ENCODE measurements around the gene CIT. TPM values are rescaled to one million over a fixed set of nuclear protein-coding genes. Genes with fewer than 3 reads are reported as not detected.

CIT gene
- total and polyA plus RNA-seq, 10 of the 15 experiments (the other 5 are each of a cell fraction or from before 2014, with no cell fraction given), result 1.0 to 38.2 (median 14.9) TPM

DNA sequence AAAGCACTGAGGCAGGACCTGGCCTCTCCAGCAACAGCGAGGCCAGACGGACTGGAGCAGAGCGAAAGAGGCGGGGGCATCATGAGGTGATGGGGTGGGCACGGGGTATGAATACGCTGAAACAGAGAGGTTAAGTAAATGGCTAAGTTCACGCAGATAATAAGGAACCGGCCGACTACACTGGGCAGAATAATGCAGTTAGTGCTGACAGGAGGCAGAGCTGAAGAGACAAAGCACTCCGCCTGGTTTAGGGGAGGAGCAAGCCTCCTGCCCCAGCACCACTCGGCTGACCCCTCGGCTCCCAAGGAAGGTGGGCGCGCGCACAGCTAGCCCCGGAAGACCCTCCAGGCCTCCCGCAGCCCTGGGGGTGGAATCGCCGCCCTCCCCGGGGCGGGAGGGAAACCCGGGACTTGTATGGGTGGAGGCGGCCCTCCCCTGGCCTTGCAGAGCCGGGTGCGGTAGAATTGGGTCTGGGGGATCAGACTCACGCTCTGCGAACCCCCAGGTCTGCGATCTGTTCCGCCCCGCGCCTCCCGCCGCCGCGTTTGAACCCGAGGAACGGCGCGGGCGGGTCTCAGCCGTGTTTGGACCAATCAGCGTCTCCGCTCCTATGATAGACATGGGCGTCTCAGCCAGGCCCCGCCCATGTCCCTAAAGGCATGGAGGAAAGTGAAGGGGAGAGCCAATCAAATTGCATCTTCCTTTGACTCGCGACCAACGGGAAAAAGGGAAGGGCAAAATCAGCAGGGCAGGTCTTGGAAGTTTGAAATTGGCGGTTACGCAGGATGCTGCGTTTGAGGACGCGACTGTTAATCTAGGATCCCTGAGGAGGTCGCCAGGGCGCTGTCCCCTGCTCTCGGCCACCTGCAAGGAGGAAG is at the start of gene CIT (continued):
- TF ChIP-seq MYB (IDR thresholded peaks at IDR 0.05; ENCODE audit: borderline replicate concordance, low read depth, low read length), result no peak
- no peak for TF ChIP-seq NR2C2 (IDR thresholded peaks at IDR 0.05; ENCODE audit: borderline replicate concordance, control insufficient read depth, insufficient read length, low read depth)
- peak; percentile 79; the same call in 1 of the 2 replicates for TF ChIP-seq NFYB (IDR thresholded peaks at IDR 0.05; ENCODE audit: insufficient read depth, low read depth, low read length)
- TF ChIP-seq NFIC (IDR thresholded peaks at IDR 0.05; ENCODE audit: low read depth, low read length), result no peak
- TF ChIP-seq CBFB (IDR thresholded peaks at IDR 0.05; ENCODE audit: low read depth), result no peak
- no peak; the same call in 1 of the 2 replicates for TF ChIP-seq TAF1 (IDR thresholded peaks at IDR 0.05; ENCODE audit: borderline replicate concordance, low read depth, low read length)
- TF ChIP-seq RCOR1 (conservative IDR thresholded peaks at IDR 0.05; ENCODE audit: low read depth, low read length), result 0 out of 2 replicates have a peak, but pooled peaks have one; percentile 33
- TF ChIP-seq TCF12 (IDR thresholded peaks at IDR 0.05; ENCODE audit: low read depth, low read length), result no peak

GRCh38 chr12:119925269-119925668 is 48.1 kb upstream of the CIT start:
- intact Hi-C loops (cut with micrococcal nuclease; ENCODE audit: unreplicated experiment), result no loop called here
- DNase-seq (ENCODE audit: low read depth, low spot score) (no peak), ATAC-seq (no peak), FAIRE-seq (no peak)
- Histone ChIP-seq H3K9me3 (replicated peaks; ENCODE audit: control insufficient read depth, insufficient read depth, low read length) (no peaks in the 10 kb centered on the region), H2AFZ (ENCODE audit: control insufficient read depth, low read depth, low read length) (no peak overlapping the region), H3K36me3 (ENCODE audit: control insufficient read depth in 2 of 2, insufficient read depth in 2 of 2, low read length in 1 of 2) (no peaks in the 10 kb centered on the region), H4K20me1 (ENCODE audit: control insufficient read depth, insufficient read depth) (no peaks in the 10 kb centered on the region), H3K79me2 (ENCODE audit: control insufficient read depth, insufficient read depth, low read length) (no peaks in the 10 kb centered on the region), H3K4me1 (ENCODE audit: control insufficient read depth, insufficient read depth, low read length) (no peaks in the 10 kb centered on the region), H3K9ac (ENCODE audit: control insufficient read depth, insufficient read depth, low read length) (no peak overlapping the region), H3K4me3 (no peak overlapping the region), H3K27ac (ENCODE audit: control insufficient read depth, insufficient read depth) (no peak overlapping the region), H3K4me2 (ENCODE audit: control insufficient read depth, insufficient read depth) (no peak overlapping the region), H3K27me3 (replicated peaks in 1 of 2; ENCODE audit: control insufficient read depth in 2 of 2, insufficient read depth in 2 of 2, low read length in 1 of 2) (no peaks in the 10 kb centered on the region; a peak in 1 of 4 replicates)
- in situ Hi-C loops (cut with MboI), result no loop called here
- SMC1A ChIA-PET (ENCODE audit: uncharacterized antibody, unreplicated experiment), result no interaction called here
- POLR2A ChIA-PET, result no interaction called here
- BruUV-seq (replicated peaks), result no TSS peak
- CTCF ChIA-PET, result no interaction called here
- RAD21 ChIA-PET (ENCODE audit: unreplicated experiment), result interaction anchor here (1.0 kb wide), 1 partner anchor 162 kb away, joined by 3 read pairs; no protein-coding TSS in a partner anchor
- TF ChIP-seq POLR2A (IDR thresholded peaks at IDR 0.05; ENCODE audit: low read depth, low read length), result no peak
- TF ChIP-seq, protein P1, sequence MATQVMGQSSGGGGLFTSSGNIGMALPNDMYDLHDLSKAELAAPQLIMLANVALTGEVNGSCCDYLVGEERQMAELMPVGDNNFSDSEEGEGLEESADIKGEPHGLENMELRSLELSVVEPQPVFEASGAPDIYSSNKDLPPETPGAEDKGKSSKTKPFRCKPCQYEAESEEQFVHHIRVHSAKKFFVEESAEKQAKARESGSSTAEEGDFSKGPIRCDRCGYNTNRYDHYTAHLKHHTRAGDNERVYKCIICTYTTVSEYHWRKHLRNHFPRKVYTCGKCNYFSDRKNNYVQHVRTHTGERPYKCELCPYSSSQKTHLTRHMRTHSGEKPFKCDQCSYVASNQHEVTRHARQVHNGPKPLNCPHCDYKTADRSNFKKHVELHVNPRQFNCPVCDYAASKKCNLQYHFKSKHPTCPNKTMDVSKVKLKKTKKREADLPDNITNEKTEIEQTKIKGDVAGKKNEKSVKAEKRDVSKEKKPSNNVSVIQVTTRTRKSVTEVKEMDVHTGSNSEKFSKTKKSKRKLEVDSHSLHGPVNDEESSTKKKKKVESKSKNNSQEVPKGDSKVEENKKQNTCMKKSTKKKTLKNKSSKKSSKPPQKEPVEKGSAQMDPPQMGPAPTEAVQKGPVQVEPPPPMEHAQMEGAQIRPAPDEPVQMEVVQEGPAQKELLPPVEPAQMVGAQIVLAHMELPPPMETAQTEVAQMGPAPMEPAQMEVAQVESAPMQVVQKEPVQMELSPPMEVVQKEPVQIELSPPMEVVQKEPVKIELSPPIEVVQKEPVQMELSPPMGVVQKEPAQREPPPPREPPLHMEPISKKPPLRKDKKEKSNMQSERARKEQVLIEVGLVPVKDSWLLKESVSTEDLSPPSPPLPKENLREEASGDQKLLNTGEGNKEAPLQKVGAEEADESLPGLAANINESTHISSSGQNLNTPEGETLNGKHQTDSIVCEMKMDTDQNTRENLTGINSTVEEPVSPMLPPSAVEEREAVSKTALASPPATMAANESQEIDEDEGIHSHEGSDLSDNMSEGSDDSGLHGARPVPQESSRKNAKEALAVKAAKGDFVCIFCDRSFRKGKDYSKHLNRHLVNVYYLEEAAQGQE (IDR thresholded peaks at IDR 0.05; ENCODE audit: low read depth, low read length), result no peak
- TF ChIP-seq NR2F1 (conservative IDR thresholded peaks at IDR 0.05), result no peak
- TF ChIP-seq TAF1 (IDR thresholded peaks at IDR 0.05; ENCODE audit: borderline replicate concordance, low read depth, low read length), result no peak
- no peak for TF ChIP-seq ZSCAN29 (IDR thresholded peaks at IDR 0.05)
- no peak for TF ChIP-seq RB1 (IDR thresholded peaks at IDR 0.05; ENCODE audit: borderline replicate concordance)
- no peak for TF ChIP-seq CBX5 (IDR thresholded peaks at IDR 0.05; ENCODE audit: low read depth)
- no peak for TF ChIP-seq GATAD2B (conservative IDR thresholded peaks at IDR 0.05; ENCODE audit: low read depth)
- TF ChIP-seq IKZF1 (conservative IDR thresholded peaks at IDR 0.05), result no peak
- TF ChIP-seq, protein P2, sequence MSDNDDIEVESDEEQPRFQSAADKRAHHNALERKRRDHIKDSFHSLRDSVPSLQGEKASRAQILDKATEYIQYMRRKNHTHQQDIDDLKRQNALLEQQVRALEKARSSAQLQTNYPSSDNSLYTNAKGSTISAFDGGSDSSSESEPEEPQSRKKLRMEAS (IDR thresholded peaks at IDR 0.05; ENCODE audit: low read depth, low read length), result no peak
